ENCODE data around the gene FRMD4A.

DNA sequence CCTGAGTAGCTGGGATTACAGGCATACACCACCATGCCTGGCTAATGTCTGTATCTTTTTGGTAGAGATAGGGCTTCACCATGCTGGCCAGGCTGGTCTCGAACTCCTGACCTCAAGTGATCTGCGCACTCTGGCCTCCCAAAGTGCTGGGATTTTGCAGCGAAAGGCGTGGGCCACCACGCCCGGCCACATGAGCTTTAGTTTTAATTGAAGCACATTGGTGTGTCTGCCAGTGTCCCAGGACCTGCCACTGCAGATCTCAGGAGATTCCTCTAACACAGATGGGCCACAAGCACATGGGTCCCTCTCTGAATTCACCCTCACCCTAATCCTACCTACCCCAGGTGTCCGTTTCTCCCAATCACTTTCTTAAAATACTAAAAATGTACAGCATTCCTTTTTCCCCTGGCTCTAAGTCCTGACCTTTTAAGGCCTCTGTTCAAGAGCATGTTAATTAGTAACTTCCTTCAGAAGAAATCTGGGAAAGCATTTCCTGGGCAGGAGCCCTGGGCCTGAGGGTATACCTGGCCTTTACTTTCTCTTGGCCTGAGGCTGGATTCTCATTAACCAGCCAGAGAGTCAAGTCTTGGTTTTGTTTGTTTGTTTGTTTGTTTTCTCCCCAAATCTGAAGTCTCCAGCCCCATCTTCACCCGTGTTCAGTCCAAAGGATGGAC lies 661.4 kb downstream of the FRMD4A start:
- TF ChIP-seq, protein P1, sequence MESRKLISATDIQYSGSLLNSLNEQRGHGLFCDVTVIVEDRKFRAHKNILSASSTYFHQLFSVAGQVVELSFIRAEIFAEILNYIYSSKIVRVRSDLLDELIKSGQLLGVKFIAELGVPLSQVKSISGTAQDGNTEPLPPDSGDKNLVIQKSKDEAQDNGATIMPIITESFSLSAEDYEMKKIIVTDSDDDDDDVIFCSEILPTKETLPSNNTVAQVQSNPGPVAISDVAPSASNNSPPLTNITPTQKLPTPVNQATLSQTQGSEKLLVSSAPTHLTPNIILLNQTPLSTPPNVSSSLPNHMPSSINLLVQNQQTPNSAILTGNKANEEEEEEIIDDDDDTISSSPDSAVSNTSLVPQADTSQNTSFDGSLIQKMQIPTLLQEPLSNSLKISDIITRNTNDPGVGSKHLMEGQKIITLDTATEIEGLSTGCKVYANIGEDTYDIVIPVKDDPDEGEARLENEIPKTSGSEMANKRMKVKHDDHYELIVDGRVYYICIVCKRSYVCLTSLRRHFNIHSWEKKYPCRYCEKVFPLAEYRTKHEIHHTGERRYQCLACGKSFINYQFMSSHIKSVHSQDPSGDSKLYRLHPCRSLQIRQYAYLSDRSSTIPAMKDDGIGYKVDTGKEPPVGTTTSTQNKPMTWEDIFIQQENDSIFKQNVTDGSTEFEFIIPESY (IDR thresholded peaks at IDR 0.05) = no peak
- TF ChIP-seq CBFB (IDR thresholded peaks at IDR 0.05; ENCODE audit: low read depth) = no peak

Data from GM12878 (cell line).